Activated naive CD4-positive, alpha-beta T cell treated with anti-CD3 and anti-CD28 coated beads, Interleukin-2, amount 50 U/mL, for 16 hours (primary cell): ENCODE results near the gene CDK6.

Source experiments
- DNase-seq: peaks from one replicate; pipeline ENCODE4 v3.0.0-alpha.2; 2020

The CDK6 gene

GRCh38 chr7:92699966-92700514 is 136.3 kb downstream of the CDK6 start:
- DNase-seq, result no peak

DNA sequence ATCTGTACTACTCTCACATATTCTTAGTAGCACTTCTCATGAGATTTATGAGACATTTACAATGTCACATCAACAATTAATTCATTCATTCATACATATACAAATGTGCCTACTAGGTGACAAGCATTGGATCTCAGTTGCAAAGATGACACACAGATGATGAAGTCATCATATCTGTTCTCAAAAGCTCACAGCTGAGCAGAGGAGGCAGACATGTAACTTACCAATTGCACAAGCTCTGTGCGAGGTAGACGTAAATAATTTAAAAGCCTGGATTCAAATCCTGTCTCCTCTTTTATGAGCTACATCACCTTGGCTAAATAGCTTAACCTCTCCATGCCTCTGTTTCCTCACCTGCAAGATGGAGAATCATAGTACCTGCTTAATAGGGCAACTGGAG is 136.8 kb downstream of the CDK6 start:
- no peak for DNase-seq

GRCh38 chr7:92698237-92698841 is 138.0 kb downstream of the CDK6 start:
- DNase-seq, result no peak

DNA sequence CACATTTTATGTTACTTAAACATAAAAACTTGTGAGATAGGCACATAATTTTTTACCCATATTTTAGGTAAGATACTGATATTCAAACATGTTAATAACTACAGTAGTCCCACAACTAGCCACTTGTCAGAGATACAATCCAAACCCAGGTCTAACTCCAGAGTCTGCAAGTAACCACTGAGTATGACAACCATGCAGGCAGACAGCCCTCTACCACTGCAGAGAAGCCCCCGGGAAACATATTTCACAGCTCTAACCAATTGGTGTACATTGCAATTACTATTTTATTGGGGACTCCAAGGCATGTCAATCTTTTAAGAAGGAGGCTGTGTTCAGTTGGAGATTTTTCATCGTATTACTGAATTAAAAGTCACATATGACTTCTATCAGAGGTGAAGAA is 139.0 kb downstream of the CDK6 start:
- DNase-seq, result no peak

GRCh38 chr7:92697012-92697411 is 139.4 kb downstream of the CDK6 start:
- DNase-seq, result no peak

- no peak for DNase-seq
These were observed 139.8 kb downstream of the CDK6 start for GRCh38 chr7:92696584-92696983.

- DNase-seq, result no peak
These were observed 140.8 kb downstream of the CDK6 start for GRCh38 chr7:92695308-92696261.

DNA sequence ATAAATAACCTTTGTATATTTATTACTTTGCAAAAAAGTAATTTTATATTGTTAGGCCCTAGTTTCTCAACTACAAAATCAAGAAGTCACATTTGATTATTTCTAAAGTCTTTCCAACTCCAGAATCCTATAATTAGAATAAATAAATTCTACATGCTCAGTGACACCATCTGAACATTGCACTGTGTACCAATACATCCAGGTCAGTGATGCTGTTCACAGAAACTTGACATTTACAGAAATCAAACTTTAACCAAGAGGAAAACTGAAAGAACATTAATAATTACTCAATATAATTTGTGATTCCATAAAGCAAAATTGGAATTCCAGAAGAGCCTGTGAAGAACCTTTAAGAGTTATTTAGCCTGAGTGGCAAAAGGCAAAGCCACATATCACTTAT is 142.2 kb downstream of the CDK6 start:
- DNase-seq, result no peak

- no peak for DNase-seq
These were observed 142.9 kb downstream of the CDK6 start for GRCh38 chr7:92693519-92693918.

- no peak for DNase-seq
These were observed 144.8 kb downstream of the CDK6 start for GRCh38 chr7:92691578-92691977.

DNA sequence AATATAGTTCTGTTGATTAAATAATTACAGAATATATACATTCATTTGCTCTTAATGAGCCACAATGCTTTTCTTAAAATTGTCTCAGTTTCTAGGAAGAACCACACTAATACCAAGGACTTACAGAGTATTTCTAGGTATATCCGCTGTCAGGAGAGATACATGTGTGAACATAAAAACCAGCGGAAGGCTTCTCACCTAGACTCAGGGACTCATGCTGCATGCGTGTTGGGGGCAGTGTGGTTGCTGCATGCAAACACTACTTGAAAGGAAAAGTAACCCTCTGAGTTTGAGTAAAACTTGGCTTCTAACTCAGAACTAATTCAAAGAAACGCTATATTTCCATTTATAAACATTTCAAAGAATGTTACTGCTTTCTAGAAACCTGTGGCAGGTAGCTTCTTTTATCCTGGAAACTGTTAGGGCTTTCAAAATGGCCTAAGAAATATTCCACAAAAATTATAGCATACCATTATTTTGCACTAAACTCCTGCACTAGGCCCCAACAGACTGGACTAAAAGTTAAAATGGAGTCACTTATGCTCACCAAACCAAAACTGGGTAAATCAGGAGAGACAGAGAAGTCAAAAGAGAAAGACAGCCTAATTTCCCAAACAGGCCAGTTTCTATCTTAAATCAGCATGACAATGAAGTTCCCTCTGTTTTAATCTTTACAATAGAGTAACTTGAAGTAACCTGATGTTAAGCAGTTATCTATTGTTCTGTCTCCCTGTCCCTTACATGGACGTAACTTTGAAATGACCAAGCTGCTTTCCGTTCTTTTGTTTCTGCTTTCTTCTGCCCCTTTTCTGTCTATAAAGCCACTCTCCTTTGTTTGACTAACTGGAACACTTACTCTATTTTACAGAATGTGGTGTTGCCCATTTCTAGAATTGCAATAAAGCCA is 151.0 kb downstream of the CDK6 start:
- DNase-seq, result peak; percentile 68

DNA sequence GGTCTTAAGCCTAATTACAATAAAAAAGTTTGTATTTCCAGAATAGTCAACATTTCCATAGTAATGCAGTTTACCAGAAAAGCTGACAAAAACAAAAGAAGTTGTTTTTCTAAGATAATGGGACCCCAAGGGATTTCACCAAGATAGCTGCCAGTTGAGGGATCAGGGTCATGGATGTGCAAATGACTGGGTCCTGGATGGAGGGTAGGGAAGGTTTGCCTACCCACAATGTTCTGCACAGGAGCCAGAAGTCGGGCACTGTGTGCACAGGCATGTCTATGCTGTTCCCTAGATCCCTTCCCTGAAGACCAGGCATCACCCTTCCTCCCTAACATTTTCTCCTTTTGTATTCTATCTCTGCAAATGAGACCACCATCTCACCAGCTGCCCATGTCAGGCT is 152.1 kb downstream of the CDK6 start:
- no peak for DNase-seq

DNA sequence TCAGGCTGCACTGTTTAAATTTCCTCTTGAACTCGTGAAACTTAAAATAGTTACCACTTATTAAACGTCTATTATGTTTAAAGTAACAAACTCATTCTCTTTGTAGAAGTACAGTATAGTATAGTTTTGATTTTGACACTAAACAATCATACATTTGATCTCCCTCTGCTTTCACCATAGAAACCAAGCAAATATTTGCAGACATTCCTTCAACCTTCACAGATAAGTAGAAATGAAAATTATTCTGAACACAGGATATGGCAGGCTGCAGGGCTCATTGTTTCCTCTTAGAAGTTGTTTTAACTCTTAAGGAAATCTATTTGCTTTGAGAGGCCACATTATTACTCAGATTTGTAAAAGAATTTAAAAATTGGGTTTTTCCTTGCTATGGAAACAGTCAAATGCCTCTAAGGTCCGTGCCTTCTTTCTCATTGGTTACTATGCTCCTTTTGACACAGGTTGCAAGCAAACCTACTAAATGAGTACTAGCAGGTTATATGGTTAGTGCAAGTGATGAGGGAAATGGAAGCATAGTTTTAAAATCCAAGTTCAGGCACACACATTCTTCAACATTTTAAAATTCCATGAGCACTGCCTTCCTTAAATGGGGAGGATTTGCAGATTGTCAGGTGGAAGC is 153.4 kb downstream of the CDK6 start:
- DNase-seq, result no peak

DNA sequence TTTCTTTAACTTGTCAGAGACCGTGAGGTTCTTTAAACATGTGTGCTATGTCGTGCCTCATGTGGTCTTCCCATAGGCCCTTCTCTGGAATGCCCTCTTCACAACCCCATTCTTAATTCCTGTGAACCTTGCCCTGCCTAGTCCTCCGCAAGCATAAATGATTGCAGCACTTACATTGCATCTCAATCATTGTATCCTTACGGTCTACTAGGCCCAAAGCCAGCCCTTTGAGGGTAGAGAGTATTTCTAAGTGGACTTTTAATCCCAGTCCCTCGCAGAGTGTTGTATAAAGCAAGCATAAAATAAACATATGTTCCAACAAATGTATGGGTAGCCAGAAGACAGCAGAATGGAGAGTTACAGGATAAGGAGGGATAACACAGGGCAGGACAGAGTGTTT is 154.0 kb downstream of the CDK6 start:
- no peak for DNase-seq

- DNase-seq, result no peak
These were observed 154.7 kb downstream of the CDK6 start for GRCh38 chr7:92681633-92682032.

- no peak for DNase-seq
These were observed 155.9 kb downstream of the CDK6 start for GRCh38 chr7:92680442-92680841.

DNA sequence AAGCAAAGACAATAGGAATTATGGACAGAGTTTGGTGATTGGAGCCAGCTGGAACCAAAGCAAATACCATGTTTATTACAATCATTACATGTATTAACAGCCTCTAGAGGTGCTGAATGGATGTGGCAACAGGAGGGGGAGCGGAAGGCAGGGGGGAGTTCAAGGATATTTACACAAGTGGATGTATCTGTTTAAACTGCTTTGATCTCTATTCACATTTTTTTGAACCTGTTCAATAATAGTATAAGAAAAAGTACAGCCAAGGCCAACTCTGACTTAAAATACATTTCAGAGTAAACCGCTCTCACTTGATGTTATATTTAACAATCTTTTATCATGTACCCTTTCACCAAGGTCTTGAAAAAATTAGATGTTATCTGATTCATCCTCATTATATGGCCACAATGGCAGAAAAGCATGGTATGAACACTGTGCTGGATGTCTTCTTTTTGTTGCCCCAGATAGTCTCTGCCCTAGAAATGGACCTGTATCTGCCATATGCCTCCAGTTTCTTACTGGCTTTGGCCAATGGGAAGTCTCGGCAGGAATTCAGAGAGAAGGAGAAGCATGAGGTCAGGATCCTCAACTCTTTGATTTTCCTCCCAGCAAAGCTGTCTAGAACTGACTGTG is 158.0 kb downstream of the CDK6 start:
- no peak for DNase-seq

GRCh38 chr7:92674379-92674778 is 162.0 kb downstream of the CDK6 start:
- no peak for DNase-seq

DNA sequence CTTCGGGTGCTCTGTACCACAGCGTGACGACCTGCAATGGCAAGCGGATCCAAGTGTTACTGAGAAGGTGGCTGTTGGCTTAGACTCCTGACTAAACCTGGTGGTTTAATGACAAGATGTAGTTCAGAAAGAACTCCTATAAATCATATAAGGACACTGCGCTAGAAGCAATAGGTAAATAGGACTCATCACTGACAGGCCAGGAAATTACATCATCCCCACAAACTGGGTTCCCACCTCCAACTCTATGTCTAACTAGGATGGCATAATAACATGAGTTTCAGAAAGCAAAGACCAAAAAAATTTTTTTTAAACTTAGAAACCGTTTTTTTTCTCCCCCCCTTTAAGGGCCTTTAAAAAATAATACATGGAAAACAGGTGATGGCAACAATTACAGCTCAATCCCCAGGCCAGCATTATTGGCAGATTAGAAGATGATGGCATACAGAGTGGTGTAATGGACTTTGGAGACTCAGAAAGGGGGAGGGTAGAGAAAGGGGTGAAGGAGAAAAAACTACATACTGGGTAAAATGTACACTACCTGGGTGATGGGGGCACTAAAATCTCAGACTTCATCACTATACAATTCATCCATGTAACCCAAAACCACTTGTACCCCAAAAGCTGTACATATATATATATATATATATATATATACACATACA is 164.7 kb downstream of the CDK6 start:
- no peak for DNase-seq

- DNase-seq, result no peak
These were observed 166.0 kb downstream of the CDK6 start for GRCh38 chr7:92670204-92670851.

DNA sequence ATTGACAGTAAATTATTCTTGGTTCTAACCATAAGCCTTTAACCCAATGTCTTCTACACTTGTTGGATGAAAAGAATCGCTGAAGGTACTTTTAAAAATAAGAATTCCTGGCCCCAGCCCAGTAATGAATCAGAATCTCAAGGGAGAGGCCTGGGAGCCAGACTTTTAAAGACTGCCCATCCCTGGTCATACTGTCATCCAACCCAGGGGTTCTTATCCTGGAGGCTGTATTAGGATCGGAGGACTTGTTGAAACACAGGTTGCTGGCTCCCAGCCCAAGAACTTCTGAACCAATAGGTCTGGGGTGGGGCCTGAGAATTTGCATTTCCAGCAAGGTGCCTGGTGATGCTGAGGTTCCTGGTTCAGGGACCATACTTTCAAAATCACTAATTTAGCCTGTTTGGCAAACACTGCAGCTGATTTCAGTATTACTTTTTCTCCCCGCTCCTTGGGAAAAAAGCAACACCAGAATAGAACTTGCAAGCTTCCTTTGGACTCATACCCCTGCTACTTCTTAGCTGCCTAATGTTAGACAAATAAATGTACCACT is 166.7 kb downstream of the CDK6 start:
- no peak for DNase-seq
